Measurements from ENCODE around the gene GALNS. TPM values are rescaled to one million over a fixed set of nuclear protein-coding genes. Genes with fewer than 3 reads are reported as not detected.

Gene GALNS
- total and polyA plus RNA-seq, 2 of the 13 experiments (the other 11 are each of a cell fraction or from before 2014, with no cell fraction given): 9.2 to 9.8 TPM

- WGBS (ENCODE audit: low lambda C conversion rate): 2% methylated on average over 7 of the region's 46 CpGs
- peaks cover 34 to 96% of the 10 kb centered on the region in 2 experiments for H3K27me3 ChIP-seq (ENCODE audit: control insufficient read depth in 1 of 2, insufficient read depth in 2 of 2, low read length in 2 of 2)
- peak overlapping the region; percentile 48 for H3K4me2 ChIP-seq (ENCODE audit: low read depth, low read length)
- no peaks in the 10 kb centered on the region for H3K79me2 ChIP-seq (ENCODE audit: insufficient read depth, low read length)
- intact Hi-C loops (cut with micrococcal nuclease; ENCODE audit: unreplicated experiment) (no loop called here), in situ Hi-C loops (cut with HindIII; ENCODE audit: extremely low pct_ligation_motif_present, low pct_unique_long_range_greater_than_20kb) (no loop called here)
- no peak overlapping the region for H2AFZ ChIP-seq (ENCODE audit: low read length)
- no peaks in the 10 kb centered on the region for H3K9me3 ChIP-seq (ENCODE audit: low read length)
- H3K4me3 ChIP-seq (replicated peaks in 1 of 3; ENCODE audit: insufficient read depth in 1 of 3, low read depth in 2 of 3, low read length in 3 of 3): peak overlapping the region in 2 of 3 experiments; percentile 9 to 56; a peak in 2 of 6 replicates
- DNase-seq (ENCODE audit: low spot score): no peak
- CTCF ChIA-PET (ENCODE audit: low intra/inter-chr PET ratio, low total read pairs): no interaction called here
- peak; percentile 41 for ATAC-seq
- H4K20me1 ChIP-seq (ENCODE audit: insufficient read depth, low read length): peaks cover 4% of the 10 kb centered on the region; the same call in 1 of the 2 replicates
- no TSS peak for BruUV-seq (replicated peaks)
- H3K4me1 ChIP-seq (ENCODE audit: insufficient read depth, low read length): peaks cover 24% of the 10 kb centered on the region
- POLR2A ChIA-PET: interaction anchor here (1.4 kb wide), 1 partner anchor 24 kb away, joined by 5 read pairs; the partner anchor contains the start of genes GALNS and TRAPPC2L
- H3K36me3 ChIP-seq (replicated peaks in 1 of 2; ENCODE audit: control insufficient read depth in 1 of 2, insufficient read depth in 2 of 2, low read length in 2 of 2): no peaks in the 10 kb centered on the region
- H3K9ac ChIP-seq (ENCODE audit: insufficient read depth, low read depth, low read length): no peak overlapping the region
- H3K27ac ChIP-seq (ENCODE audit: extremely low read length, insufficient read depth, low read length): no peak overlapping the region
- no peak for FAIRE-seq
- TF ChIP-seq HES4 (CRISPR knock-in tag; IDR thresholded peaks at IDR 0.05; ENCODE audit: borderline replicate concordance): 0 out of 2 replicates have a peak, but pooled peaks have one; percentile 40
- no peak for TF ChIP-seq BATF2 (CRISPR knock-in tag; IDR thresholded peaks at IDR 0.05)
- TF ChIP-seq ZNF780A (CRISPR knock-in tag; IDR thresholded peaks at IDR 0.05): no peak
- no peak for TF ChIP-seq ZNF333 (CRISPR knock-in tag; IDR thresholded peaks at IDR 0.05; ENCODE audit: borderline replicate concordance)
- no peak for TF ChIP-seq ZFP37 (CRISPR knock-in tag; IDR thresholded peaks at IDR 0.05; ENCODE audit: borderline replicate concordance)
- no peak for TF ChIP-seq ZNF205 (CRISPR knock-in tag; IDR thresholded peaks at IDR 0.05)
- no peak for TF ChIP-seq MTA1 (CRISPR knock-in tag; IDR thresholded peaks at IDR 0.05; ENCODE audit: borderline replicate concordance)
- TF ChIP-seq DBP (CRISPR knock-in tag; IDR thresholded peaks at IDR 0.05; ENCODE audit: not compliant biosample characterization): no peak
- TF ChIP-seq DNMT1 (CRISPR knock-in tag; IDR thresholded peaks at IDR 0.05): no peak
- peak; percentile 21; the same call in 1 of the 2 replicates for TF ChIP-seq GABPB1 (CRISPR knock-in tag; IDR thresholded peaks at IDR 0.05)
- TF ChIP-seq ZBTB26 (CRISPR knock-in tag; IDR thresholded peaks at IDR 0.05; ENCODE audit: borderline replicate concordance): no peak
- TF ChIP-seq ZNF687 (CRISPR knock-in tag; IDR thresholded peaks at IDR 0.05): peak; percentile 46
- TF ChIP-seq GZF1 (CRISPR knock-in tag; IDR thresholded peaks at IDR 0.05): no peak
- no peak for TF ChIP-seq NFYB (CRISPR knock-in tag; IDR thresholded peaks at IDR 0.05)
- TF ChIP-seq ZNF572 (CRISPR knock-in tag; IDR thresholded peaks at IDR 0.05): no peak
- TF ChIP-seq ZNF589 (CRISPR knock-in tag; conservative IDR thresholded peaks at IDR 0.05): no peak
Observed at GRCh38 chr16:88881007-88881615, 24.4 kb upstream of the GALNS start.
